Measurements from ENCODE around the gene BPTF.
"Not testable (repeated sequence)": the region's sequence is repeated elsewhere in the genome, so short reads cannot be mapped to it uniquely, and the experiment has no call there.

DNA sequence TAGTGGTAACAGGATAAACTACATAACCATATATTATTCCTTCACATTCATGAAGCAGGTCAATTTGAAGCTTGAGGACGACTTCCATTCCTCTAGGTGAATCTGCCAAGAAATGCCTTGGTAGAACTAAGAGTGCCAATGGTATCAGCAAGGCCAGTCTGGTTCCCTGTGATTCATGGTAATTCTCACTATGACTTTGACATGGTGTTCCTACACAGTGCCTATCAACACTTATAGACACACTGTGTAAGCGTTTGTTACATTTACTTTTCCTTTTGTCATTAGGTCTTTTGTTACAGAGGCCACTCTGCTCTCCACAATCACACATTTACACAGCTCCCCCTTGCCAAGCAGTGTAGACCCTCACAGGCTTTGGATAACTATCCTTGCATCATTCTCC, 136.9 kb downstream of the BPTF start:
- TF ChIP-seq, protein P1, sequence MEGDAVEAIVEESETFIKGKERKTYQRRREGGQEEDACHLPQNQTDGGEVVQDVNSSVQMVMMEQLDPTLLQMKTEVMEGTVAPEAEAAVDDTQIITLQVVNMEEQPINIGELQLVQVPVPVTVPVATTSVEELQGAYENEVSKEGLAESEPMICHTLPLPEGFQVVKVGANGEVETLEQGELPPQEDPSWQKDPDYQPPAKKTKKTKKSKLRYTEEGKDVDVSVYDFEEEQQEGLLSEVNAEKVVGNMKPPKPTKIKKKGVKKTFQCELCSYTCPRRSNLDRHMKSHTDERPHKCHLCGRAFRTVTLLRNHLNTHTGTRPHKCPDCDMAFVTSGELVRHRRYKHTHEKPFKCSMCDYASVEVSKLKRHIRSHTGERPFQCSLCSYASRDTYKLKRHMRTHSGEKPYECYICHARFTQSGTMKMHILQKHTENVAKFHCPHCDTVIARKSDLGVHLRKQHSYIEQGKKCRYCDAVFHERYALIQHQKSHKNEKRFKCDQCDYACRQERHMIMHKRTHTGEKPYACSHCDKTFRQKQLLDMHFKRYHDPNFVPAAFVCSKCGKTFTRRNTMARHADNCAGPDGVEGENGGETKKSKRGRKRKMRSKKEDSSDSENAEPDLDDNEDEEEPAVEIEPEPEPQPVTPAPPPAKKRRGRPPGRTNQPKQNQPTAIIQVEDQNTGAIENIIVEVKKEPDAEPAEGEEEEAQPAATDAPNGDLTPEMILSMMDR (IDR thresholded peaks at IDR 0.05), result not testable (repeated sequence)
- TF ChIP-seq ZFX (IDR thresholded peaks at IDR 0.05; ENCODE audit: borderline replicate concordance), result not testable (repeated sequence)

All from 22Rv1 (cell line).